Stimulated activated CD4-positive, alpha-beta T cell treated with anti-CD3 and anti-CD28 coated beads, Interleukin-15, amount 100 ng/mL, for 48 hours (primary cell): ENCODE data around the gene SLC9A9.

Source experiments
- DNase-seq, 2 donors: peaks; one replicate each; pipeline ENCODE4 v3.0.0-alpha.2; 2020; ENCODE audit warnings: low read depth in 2 of 2

Gene SLC9A9

GRCh38 chr3:143220741-143221140, 627.5 kb downstream of the SLC9A9 start:
- DNase-seq: no peak

- no peak for DNase-seq
Observed at GRCh38 chr3:143218166-143218835, 630.0 kb downstream of the SLC9A9 start.

- no peak for DNase-seq
Observed at GRCh38 chr3:143217283-143217682, 631.0 kb downstream of the SLC9A9 start.

GRCh38 chr3:143216709-143217182, 631.5 kb downstream of the SLC9A9 start:
- DNase-seq: no peak
